ENCODE measurements around the gene SAFB2.

Gene SAFB2

GRCh38 chr19:5579697-5580096, 42.9 kb downstream of the SAFB2 start:
- no peak for DNase-seq (ENCODE audit: low spot score)

DNA sequence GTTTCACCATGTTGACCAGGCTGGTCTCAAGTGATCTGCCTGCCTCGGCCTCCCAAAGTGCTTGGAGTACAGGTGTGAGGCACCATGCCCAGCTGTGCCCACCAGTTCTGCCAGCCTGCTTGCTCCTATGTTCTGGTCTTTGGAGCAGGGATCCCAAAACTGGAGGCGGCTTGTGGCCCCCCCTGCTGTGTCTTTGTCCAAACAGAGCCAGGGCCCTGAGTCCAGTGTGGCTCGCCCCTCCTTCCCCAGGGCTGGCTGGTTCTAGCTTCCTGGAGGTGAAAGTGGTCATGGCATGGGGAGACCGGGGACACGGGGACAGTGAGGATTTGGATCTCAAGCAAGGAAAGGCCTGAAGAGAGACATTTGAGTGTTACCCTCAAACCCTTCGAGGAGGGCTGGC, 43.3 kb downstream of the SAFB2 start:
- DNase-seq (ENCODE audit: low spot score), result no peak

GRCh38 chr19:5578097-5578846, 44.3 kb downstream of the SAFB2 start:
- peak; percentile 56 for DNase-seq (ENCODE audit: low spot score)

DNA sequence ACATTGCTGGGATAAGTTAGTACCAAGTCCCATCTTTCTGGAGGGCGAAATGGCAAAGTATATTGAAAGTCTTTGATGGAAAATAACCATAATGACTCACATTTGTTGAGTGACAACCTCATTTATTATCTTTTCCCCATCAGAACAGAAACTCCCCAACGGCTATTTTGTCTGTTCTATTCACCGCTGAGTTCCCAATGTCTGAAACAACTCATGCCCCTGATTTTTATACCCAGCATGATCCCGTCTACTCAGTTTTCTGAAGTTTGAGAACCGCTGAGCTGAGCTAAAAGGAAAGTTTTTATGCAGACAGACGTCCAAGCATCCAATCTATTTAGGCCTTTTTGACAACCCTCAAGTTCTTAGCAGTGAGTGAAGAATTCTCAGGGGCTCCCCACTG, 47.0 kb downstream of the SAFB2 start:
- no peak for DNase-seq (ENCODE audit: low spot score)

- no peak for DNase-seq (ENCODE audit: low spot score)
Observed at GRCh38 chr19:5572556-5573286, 49.9 kb downstream of the SAFB2 start.

- no peak for DNase-seq (ENCODE audit: low spot score)
Observed at GRCh38 chr19:5571777-5572176, 50.8 kb downstream of the SAFB2 start.

DNA sequence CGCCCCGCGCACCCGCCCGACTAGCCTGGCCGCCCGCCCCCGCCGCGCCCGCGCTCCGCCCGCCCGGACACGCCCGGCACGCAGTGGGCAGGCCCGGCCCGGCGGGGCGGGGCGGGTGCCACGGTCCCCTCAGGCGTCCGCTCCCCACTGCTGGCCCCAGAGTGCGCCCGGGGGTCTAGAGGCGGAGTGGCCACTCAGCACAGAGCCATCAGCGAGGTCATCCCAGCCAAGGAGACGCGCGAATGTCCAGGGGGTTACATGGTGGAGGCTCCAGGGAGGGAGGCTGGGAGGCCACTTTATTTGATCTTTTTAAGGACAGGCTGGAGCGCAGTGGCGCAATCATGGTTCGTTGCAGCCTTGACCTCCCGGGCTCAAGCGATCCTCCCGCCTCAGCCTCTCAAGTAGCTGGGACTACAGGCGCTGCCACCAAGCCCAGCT, 54.6 kb downstream of the SAFB2 start:
- no peak for DNase-seq (ENCODE audit: low spot score)

DNA sequence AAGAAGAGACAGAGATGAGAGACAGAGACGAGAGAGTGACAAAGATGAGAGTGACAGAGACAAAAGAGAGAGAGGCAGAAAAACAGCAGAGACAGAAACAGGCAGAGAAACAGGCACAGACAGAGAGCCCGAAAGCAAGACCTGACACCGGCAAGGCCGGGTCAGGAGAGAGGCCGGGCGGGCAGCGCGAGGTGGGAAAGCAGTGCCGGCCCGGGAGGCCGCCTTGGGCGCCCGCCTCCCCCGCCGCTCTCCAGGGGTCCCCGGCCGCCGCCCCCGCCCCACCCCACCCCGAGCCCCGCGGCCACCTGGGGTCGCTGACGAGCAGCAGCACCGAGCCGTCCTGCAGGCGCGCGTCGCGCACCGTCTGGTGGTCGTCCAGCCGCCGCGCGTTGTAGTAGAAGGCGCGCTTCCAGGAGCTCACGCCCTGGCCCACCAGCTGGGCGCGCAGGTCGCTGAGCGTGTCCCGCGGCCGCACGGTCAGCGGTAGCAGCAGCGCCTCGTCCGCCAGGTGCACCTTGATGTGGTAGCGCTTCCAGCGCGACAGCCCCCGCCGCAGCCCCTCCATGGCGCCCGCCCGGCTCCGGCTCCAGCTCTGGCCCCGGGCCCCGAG, 55.1 kb downstream of the SAFB2 start, which contains the start of gene TINCR:
Gene TINCR (minus strand): TSS at position 594 of the 610 bp plus-strand sequence.
- no peak for DNase-seq (ENCODE audit: low spot score)

GRCh38 chr19:5564930-5565329, 57.6 kb downstream of the SAFB2 start:
- DNase-seq (ENCODE audit: low spot score), result no peak

- no peak for DNase-seq (ENCODE audit: low spot score)
Observed at GRCh38 chr19:5563935-5564612, 58.5 kb downstream of the SAFB2 start.

DNA sequence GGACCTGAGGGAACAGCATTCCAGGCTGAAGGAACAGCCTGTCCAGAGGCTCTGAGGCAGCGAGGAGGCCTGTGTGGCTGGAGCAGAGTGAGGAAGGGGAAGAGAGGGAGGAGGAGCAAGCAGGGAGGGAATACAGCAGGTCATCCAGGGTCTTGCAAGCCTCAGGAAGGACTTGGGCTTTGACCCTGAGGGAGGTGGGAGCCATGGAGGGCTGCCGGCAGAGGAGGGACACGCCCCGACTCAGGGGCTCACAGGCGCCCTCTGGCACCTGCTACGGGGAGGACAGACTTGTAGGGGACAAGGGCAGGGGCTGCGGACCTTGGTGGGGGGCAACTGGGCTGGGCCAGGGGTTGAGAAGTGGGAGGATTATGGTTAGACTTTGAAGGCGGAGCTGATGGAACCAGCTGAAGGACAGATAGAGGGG, 59.6 kb downstream of the SAFB2 start:
- no peak for DNase-seq (ENCODE audit: low spot score)

- no peak for DNase-seq (ENCODE audit: low spot score)
Observed at GRCh38 chr19:5562280-5562679, 60.3 kb downstream of the SAFB2 start.

DNA sequence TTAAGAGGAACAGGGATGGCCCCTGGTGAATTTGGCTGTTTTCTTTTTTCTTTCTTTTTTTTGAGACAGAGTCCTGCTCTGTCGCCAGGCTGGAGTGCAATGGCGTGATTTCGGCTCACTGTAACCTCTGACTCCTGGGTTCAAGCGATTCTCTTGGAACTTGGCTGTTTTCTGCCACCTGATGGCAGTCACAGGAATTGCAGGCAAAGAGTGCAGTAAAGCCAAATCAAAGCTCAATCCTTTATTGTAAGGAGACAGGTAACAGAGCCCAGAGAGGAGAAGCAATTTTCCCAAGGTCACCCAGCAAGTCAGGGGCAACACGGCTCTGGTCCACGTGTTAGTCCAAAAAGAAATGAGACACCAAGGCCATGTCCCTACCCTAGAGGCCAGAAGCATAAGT, 61.0 kb downstream of the SAFB2 start:
- no peak for DNase-seq (ENCODE audit: low spot score)

DNA sequence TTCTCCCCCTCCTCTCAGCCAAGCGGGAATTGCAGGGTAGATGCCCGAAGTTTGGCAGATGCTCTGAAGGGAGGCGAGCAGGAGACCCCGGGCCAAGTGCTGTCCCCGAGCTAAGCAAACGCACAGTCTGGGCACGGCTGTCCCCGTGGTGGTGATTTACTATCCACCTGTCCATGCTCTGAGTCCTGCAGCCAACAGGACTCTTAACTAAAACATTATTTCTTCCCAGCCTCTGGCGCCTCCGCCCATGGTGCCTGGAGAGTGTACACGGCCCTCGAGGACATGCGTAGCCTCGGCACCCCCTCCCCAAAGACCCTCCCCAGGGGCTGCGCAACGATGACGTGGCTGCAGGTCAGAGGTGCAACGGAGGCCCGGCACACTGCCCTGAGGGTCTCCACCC, 62.4 kb downstream of the SAFB2 start:
- no peak for DNase-seq (ENCODE audit: low spot score)

- DNase-seq (ENCODE audit: low spot score), result no peak
Observed at GRCh38 chr19:5559804-5560133, 62.8 kb downstream of the SAFB2 start.

GRCh38 chr19:5558101-5558621, 64.4 kb downstream of the SAFB2 start:
- no peak for DNase-seq (ENCODE audit: low spot score)

- no peak for DNase-seq (ENCODE audit: low spot score)
Observed at GRCh38 chr19:5557691-5558090, 64.9 kb downstream of the SAFB2 start.

- DNase-seq (ENCODE audit: low spot score), result no peak
Observed at GRCh38 chr19:5554828-5555227, 67.7 kb downstream of the SAFB2 start.

- no peak for DNase-seq (ENCODE audit: low spot score)
Observed at GRCh38 chr19:5553892-5554291, 68.7 kb downstream of the SAFB2 start.

- DNase-seq (ENCODE audit: low spot score), result no peak
Observed at GRCh38 chr19:5547881-5548280, 74.7 kb downstream of the SAFB2 start.

DNA sequence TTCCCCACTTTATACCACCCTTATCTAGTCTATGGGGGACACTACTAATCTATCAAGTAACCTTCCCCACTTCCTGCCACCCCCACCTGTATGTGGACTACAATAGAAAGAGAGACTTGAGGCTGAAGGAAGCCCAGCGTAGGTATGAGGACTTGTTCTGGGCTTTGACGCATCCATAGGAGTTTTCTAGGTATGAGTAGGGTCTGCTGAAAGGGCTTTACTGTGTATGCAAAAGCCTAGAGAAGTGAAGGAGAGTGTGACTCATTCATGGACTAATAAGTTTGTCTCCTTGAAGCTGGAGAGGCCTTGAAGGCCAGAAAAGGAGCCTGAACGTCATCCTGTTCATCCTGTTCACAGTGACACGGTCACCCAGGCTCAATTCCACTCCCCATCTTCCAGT, 76.6 kb downstream of the SAFB2 start:
- DNase-seq (ENCODE audit: low spot score), result no peak

- DNase-seq (ENCODE audit: low spot score), result no peak
Observed at GRCh38 chr19:5545051-5545450, 77.5 kb downstream of the SAFB2 start.
